Endothelial cell of umbilical vein (primary cell): Measurements from ENCODE around the gene CALCOCO1. TPM values are rescaled to one million over a fixed set of nuclear protein-coding genes. Genes with fewer than 3 reads are reported as not detected.

Source experiments
- BruUV-seq: library from RNA; stranded (reverse); fragments of 400-500 nt; replicated peaks from 2 replicates; lab custom pipeline; 2021; lab: Mats Ljungman, UMichigan
- CTCF ChIA-PET: fragments of 300-600, 350-600 bp; sonication (Branson Sonifier 250); formaldehyde crosslinking; loops from one replicate; lab custom pipeline; 2021; ENCODE audit warnings: antibody characterized with exemption, inconsistent platforms; lab: Charles Lee
- POLR2A ChIA-PET: fragments of 300-600, 350-600 bp; sonication (Branson Sonifier 250); formaldehyde crosslinking; loops from one replicate; lab custom pipeline; 2021; ENCODE audit warnings: antibody characterized with exemption, inconsistent platforms; lab: Charles Lee
- DNase-seq: peaks from one replicate; pipeline ENCODE4 v3.0.0-alpha.2; 2011; ENCODE audit warnings: low read depth, low spot score
- FAIRE-seq: peaks from 2 replicates; lab custom pipeline; 2011; peaks lifted over from hg19 to GRCh38; lab: Jason Lieb, UNC
- H2AFZ ChIP-seq: 2 replicates; pipeline ENCODE4 v1.6.0; 2012; ENCODE audit warnings: low read depth, low read length, control low read depth, inconsistent platforms
- H3K27ac ChIP-seq: 2 replicates; pipeline ENCODE4 v1.5.1; 2011; ENCODE audit warnings: low read depth, mild to moderate bottlenecking, control low read depth, low read length, moderate library complexity; ENCODE audit not compliant: insufficient read depth
- H3K27me3 ChIP-seq, 2 experiments: 2 replicates each; pipeline versions ENCODE4 v1.6.0 to v1.6.1; 2011; ENCODE audit warnings: low read length in 2 of 2, mixed read lengths in 1 of 2; ENCODE audit not compliant: control insufficient read depth in 2 of 2, insufficient read depth in 2 of 2
- H3K36me3 ChIP-seq, 2 experiments: 2 replicates in 1 of 2; 3 replicates in 1 of 2; pipeline ENCODE4 v1.5.1; 2011; ENCODE audit warnings: low read length in 2 of 2, mild to moderate bottlenecking in 1 of 2, moderate library complexity in 1 of 2; ENCODE audit not compliant: control insufficient read depth in 2 of 2, insufficient read depth in 2 of 2; ENCODE audit errors: extremely low read depth in 1 of 2
- H3K4me1 ChIP-seq: 3 replicates; pipeline ENCODE4 v1.5.1; 2011; ENCODE audit warnings: mild to moderate bottlenecking, low read length; ENCODE audit not compliant: control insufficient read depth, insufficient read depth; ENCODE audit errors: extremely low read depth
- H3K4me2 ChIP-seq: 2 replicates; pipeline ENCODE4 v1.6.1; 2011; ENCODE audit warnings: low read length, control low read depth, mixed read lengths; ENCODE audit not compliant: insufficient read depth
- H3K4me3 ChIP-seq, 3 experiments: fragments of 200-600 bp in 1 of 3; sonication (generic), shearing (Covaris generic) in 1 of 3; replicated peaks in 1 of 3; 2 replicates each; pipeline ENCODE4 v1.5.1; 2011 to 2016; ENCODE audit warnings: control low read depth in 3 of 3, low read length in 3 of 3, mild to moderate bottlenecking in 2 of 3, inconsistent platforms in 1 of 3, low read depth in 1 of 3, moderate library complexity in 1 of 3; ENCODE audit not compliant: insufficient read depth in 1 of 3
- H3K79me2 ChIP-seq: 2 replicates; pipeline ENCODE4 v1.6.0; 2012; ENCODE audit warnings: low read length, inconsistent platforms; ENCODE audit not compliant: control insufficient read depth, insufficient read depth
- H3K9ac ChIP-seq: replicated peaks from 2 replicates; pipeline ENCODE3; 2011; ENCODE audit warnings: low read length, control low read depth; ENCODE audit not compliant: insufficient read depth; ENCODE audit errors: extremely low read depth
- H3K9me1 ChIP-seq: replicated peaks from 3 replicates; pipeline ENCODE4 v1.6.0; 2011; ENCODE audit warnings: mild to moderate bottlenecking, low read length; ENCODE audit not compliant: control insufficient read depth, insufficient read depth; ENCODE audit errors: extremely low read depth
- H3K9me3 ChIP-seq: replicated peaks from 2 replicates; pipeline ENCODE4 v1.5.1; 2012; ENCODE audit warnings: low read length, inconsistent platforms; ENCODE audit not compliant: control insufficient read depth, insufficient read depth
- H4K20me1 ChIP-seq: replicated peaks from 2 replicates; pipeline ENCODE3; 2011; ENCODE audit warnings: mild to moderate bottlenecking, low read length; ENCODE audit not compliant: control insufficient read depth, insufficient read depth; ENCODE audit errors: extremely low read depth
- EZH2 ChIP-seq: IDR thresholded peaks from 2 replicates; pipeline ENCODE4 v1.6.1; 2012; ENCODE audit warnings: borderline replicate concordance, low read depth, mild to moderate bottlenecking, moderate library complexity, low read length, inconsistent platforms; ENCODE audit not compliant: severe bottlenecking
- FOS ChIP-seq: IDR thresholded peaks from 2 replicates; pipeline ENCODE4 v1.6.1; 2011; ENCODE audit warnings: mild to moderate bottlenecking, low read length, moderate library complexity, borderline replicate concordance; ENCODE audit not compliant: insufficient read depth
- GATA2 ChIP-seq: IDR thresholded peaks from 2 replicates; pipeline ENCODE4 v1.7.0; 2011; ENCODE audit warnings: low read depth, mild to moderate bottlenecking, moderate library complexity, mixed read lengths, low read length; ENCODE audit not compliant: insufficient read length, insufficient read depth
- JUN ChIP-seq: IDR thresholded peaks from 2 replicates; pipeline ENCODE4 v1.6.1; 2011; ENCODE audit warnings: borderline replicate concordance, low read depth; ENCODE audit not compliant: insufficient read length, insufficient read depth
- MAX ChIP-seq: IDR thresholded peaks from 2 replicates; pipeline ENCODE4 v1.6.1; 2011; ENCODE audit not compliant: insufficient read depth, insufficient read length
- MYC ChIP-seq: IDR thresholded peaks from one replicate; pipeline ENCODE4 v1.6.1; 2011; ENCODE audit warnings: mild to moderate bottlenecking, low read depth, low read length
- POLR2A ChIP-seq: IDR thresholded peaks from 2 replicates; pipeline ENCODE4 v1.6.1; 2012; ENCODE audit warnings: low read depth, mild to moderate bottlenecking, control low read depth, low read length
- POLR2AphosphoS5 ChIP-seq: IDR thresholded peaks from 2 replicates; pipeline ENCODE4 v1.6.1; 2012; ENCODE audit warnings: low read depth, mild to moderate bottlenecking, control low read depth, low read length, moderate library complexity; ENCODE audit not compliant: insufficient read depth
- dilution Hi-C: fragments of 300-500 bp; cut with MboI; formaldehyde crosslinking; loops from one replicate; pipeline ENCODE4 v1.15.0; 2019; ENCODE audit warnings: low sequenced_read_pairs; ENCODE audit not compliant: extremely low pct_ligation_motif_present
- intact Hi-C: fragments of 100-400 bp; cut with micrococcal nuclease; formaldehyde crosslinking; loops from one replicate; pipeline ENCODE4 v1.10.0; 2022
- polyA plus RNA-seq, 4 experiments: library from polyadenylated mRNA; depleted of rRNA in 3 of 4; stranded (reverse) in 3 of 4; unstranded in 1 of 4; fragments of >200 nt; gene quantifications; 2 replicates each; pipeline versions ENCODE4 v1.2.1 to v1.2.3, GENCODE V29; 2011 to 2012; ENCODE audit warnings: missing spikeins in 1 of 4
- total RNA-seq: library from RNA; stranded (reverse); gene quantifications from 2 replicates; pipeline ENCODE4 v1.2.3, GENCODE V29; 2021
- TF ChIP-seq, protein P1 (sequence below), 2 donors: IDR thresholded peaks; 1 replicate in 1 of 2; 2 replicates in 1 of 2; pipeline ENCODE4 v1.5.1; 2011; ENCODE audit warnings: low read length in 2 of 2, mild to moderate bottlenecking in 2 of 2, moderate library complexity in 2 of 2, control low read depth in 1 of 2, inconsistent platforms in 1 of 2, low read depth in 1 of 2; ENCODE audit not compliant: insufficient read depth in 1 of 2; ENCODE audit errors: extremely low read depth in 1 of 2

The CALCOCO1 gene
- total and polyA plus RNA-seq, 2 donors (not counting 3 experiments of a cell fraction or from before 2014, with no cell fraction given): 70.9 to 135 TPM

- Histone ChIP-seq H3K27ac (no peak overlapping the region), H3K36me3 (no peaks in the 10 kb centered on the region), H3K9ac (no peak overlapping the region), H3K4me3 (peak overlapping the region in 1 of 3 experiments; percentile 19), H4K20me1 (no peaks in the 10 kb centered on the region), H3K27me3 (peaks cover 83 to 94% of the 10 kb centered on the region in 2 experiments), H3K79me2 (no peaks in the 10 kb centered on the region), H3K9me3 (no peaks in the 10 kb centered on the region), H2AFZ (no peak overlapping the region), H3K4me2 (no peak overlapping the region), H3K9me1 (no peaks in the 10 kb centered on the region), H3K4me1 (no peaks in the 10 kb centered on the region)
- ChIA-PET POLR2A (no interaction called here), CTCF (interaction anchor here (1.0 to 1.2 kb wide), 2 partner anchors 8 to 47 kb away, joined by 3 to 6 read pairs; no protein-coding TSS in a partner anchor)
- dilution Hi-C loops: no loop called here
- DNase-seq (no peak), FAIRE-seq (no peak)
- TF ChIP-seq EZH2 (peak; percentile 77), FOS (no peak)
- no TSS peak for BruUV-seq
- intact Hi-C loops: loop anchor here (10.0 kb wide), 1 partner anchor 454 kb away; no protein-coding TSS in a partner anchor
These were observed 23.6 kb upstream of the CALCOCO1 start for GRCh38 chr12:53750812-53751335.

DNA sequence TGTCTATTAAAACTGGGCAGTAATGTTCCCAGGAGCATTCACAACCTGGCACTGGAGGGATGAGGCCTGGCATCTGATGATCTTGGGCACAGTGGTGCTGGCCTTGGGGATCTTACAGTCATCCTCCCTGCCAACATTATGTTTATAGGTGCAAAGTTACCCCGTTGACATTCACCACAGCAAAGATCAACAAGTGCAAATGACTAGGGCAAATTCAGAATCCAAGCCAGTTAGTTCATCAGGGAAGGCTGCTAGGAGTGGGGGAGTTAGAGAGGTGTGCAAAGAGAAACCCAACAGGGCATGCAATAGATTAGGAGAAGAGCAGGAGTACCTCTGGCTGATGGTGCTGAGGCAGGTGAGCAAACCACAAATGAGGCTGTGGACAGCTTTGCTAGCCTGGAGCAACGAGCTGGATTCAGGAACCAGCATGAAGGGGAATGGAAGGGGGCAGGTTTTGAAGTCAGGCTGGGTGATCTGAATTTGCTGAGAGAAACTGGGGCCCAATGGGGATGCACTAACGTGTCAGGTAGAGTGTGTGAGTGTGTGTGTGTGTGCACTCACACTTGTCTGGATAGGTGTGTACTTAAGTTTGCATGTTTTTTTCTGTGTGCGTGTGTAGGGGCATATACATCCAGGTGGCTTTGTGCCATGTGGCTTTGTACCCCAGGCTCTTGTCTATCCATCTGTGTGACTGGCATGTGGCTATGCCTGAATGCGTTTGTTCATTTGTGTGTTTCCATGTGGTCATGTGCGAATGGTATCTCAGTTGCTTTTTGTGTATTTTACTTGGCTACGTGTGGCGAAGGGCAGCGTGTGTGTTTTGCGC is 22.9 kb upstream of the CALCOCO1 start:
- no peak for DNase-seq
- Histone ChIP-seq H3K4me3 (no peak overlapping the region), H2AFZ (no peak overlapping the region), H3K79me2 (no peaks in the 10 kb centered on the region), H3K4me2 (no peak overlapping the region), H3K27me3 (peaks cover 77 to 94% of the 10 kb centered on the region in 2 experiments), H3K36me3 (no peaks in the 10 kb centered on the region), H3K9me3 (no peaks in the 10 kb centered on the region), H3K9me1 (no peaks in the 10 kb centered on the region), H4K20me1 (no peaks in the 10 kb centered on the region), H3K27ac (no peak overlapping the region), H3K4me1 (no peaks in the 10 kb centered on the region), H3K9ac (no peak overlapping the region)
- FAIRE-seq: no peak
- TF ChIP-seq JUN (no peak), MYC (no peak), FOS (no peak), EZH2 (no peak), POLR2AphosphoS5 (no peak), POLR2A (no peak), MAX (no peak), GATA2 (no peak)
- TF ChIP-seq, protein P1, sequence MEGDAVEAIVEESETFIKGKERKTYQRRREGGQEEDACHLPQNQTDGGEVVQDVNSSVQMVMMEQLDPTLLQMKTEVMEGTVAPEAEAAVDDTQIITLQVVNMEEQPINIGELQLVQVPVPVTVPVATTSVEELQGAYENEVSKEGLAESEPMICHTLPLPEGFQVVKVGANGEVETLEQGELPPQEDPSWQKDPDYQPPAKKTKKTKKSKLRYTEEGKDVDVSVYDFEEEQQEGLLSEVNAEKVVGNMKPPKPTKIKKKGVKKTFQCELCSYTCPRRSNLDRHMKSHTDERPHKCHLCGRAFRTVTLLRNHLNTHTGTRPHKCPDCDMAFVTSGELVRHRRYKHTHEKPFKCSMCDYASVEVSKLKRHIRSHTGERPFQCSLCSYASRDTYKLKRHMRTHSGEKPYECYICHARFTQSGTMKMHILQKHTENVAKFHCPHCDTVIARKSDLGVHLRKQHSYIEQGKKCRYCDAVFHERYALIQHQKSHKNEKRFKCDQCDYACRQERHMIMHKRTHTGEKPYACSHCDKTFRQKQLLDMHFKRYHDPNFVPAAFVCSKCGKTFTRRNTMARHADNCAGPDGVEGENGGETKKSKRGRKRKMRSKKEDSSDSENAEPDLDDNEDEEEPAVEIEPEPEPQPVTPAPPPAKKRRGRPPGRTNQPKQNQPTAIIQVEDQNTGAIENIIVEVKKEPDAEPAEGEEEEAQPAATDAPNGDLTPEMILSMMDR (IDR thresholded peaks at IDR 0.05; ENCODE audit: extremely low read depth in 1 of 2, insufficient read depth in 1 of 2, low read depth in 1 of 2, low read length in 2 of 2): no peak
- dilution Hi-C loops (no loop called here), intact Hi-C loops (loop anchor here (5.0 to 10.0 kb wide), 2 partner anchors 153 to 455 kb away; no protein-coding TSS in a partner anchor)
- BruUV-seq: no TSS peak
- ChIA-PET CTCF (interaction anchor here (1.0 kb wide), 1 partner anchor 47 kb away, joined by 3 read pairs; no protein-coding TSS in a partner anchor), POLR2A (no interaction called here)
